NCI-H774 (cell line): ENCODE measurements around the gene SRGAP2C.
"Not testable (repeated sequence)": the region's sequence is repeated elsewhere in the genome, so short reads cannot be mapped to it uniquely, and the experiment has no call there.

Experiments
- DNase-seq: peaks from one replicate; lab custom pipeline; 2025; lab: John Stamatoyannopoulos, UW

The SRGAP2C gene

DNA sequence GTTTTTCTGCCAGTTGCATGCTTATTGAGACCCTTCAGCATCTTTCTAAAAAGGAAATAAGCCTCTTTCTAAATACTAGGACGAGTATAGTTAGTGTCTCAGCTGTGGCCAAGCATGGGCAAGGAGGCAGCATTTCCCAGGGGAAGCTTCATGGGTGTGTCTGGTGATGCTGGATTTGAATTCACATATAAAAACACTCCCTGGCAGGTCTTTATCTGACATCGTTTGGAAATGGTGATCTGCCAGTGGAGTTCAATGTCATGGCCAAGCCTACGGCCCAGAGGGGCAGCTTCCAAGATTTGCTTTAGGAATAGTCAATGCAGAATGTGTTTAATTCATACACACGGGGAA is 94.7 kb downstream of the SRGAP2C start:
- not testable (repeated sequence) for DNase-seq

DNA sequence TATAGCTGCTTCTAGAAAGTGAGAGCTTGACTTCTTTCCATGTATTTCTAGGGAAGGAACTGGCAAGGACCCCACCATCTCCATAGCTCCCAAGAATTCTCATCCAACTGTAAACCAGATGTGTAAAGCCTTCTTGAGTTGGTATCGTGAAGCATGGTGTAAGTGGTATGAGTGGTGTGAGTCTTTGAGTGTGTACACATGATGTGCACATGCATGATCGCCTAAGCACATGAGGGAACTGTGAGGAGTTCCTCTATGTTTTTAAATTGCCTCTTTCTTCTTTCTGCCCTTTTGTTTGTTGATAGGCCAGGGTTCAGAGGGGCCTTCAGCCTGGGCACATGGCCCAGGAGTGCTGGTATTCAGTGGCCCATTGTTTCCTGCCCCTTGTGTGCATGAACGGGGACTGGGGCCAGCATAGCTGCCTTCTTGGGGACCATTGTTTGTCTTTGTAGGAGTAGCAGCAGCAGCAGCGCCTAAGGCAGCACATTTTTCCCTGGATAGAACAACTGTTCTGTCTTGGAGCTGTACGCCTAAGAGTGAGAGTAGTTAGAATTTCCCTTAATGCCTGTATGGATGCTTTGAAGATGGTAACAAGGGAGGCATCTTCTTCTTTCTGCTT is 96.0 kb downstream of the SRGAP2C start:
- DNase-seq, result not testable (repeated sequence)

DNA sequence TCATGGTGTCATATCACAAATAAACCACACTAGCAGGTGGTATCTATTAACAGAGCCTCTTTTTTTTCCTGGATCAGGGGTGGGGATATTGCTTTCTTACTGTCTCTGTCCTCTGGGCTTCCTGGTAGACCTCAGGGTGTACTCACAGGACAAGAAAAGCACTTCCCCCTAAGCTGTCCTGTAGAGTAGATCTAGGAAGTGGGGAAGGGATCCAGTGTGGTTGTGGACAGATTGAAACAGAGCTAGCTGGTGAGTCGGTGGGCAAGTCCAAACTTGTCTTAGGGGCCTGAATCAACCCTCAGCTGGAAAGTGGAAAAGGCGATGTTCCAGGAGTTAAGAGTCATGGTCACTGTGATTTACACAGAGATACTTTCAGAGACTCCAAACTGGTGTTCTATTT is 96.7 kb downstream of the SRGAP2C start:
- not testable (repeated sequence) for DNase-seq

DNA sequence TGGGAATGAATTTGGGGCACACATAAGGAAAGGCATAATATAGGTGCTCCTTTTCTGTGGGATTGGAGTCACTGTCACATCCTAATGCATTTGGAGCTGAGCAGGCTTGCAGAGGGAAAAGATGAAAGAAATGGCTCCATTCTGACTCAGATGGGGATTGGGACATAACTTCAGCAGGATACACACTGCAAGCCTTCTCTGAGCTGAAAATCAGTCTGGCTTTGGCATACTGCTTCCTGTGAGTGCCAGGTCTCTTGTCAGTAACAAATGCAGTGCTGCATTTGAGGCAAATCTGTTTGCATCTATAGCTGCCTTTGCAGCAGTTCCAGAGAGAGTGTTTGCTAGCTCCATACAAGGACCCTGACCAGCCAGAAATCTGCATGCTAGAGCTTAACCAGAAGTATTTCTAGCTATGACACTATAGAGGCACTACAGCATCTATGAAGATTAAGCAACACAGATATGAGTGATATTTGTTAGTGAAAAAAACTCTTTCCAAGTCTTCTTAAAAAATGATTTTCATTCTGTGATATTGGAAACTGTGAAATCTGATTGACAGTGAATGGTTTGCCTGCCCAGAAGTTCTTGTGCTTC is 98.9 kb downstream of the SRGAP2C start:
- not testable (repeated sequence) for DNase-seq

DNA sequence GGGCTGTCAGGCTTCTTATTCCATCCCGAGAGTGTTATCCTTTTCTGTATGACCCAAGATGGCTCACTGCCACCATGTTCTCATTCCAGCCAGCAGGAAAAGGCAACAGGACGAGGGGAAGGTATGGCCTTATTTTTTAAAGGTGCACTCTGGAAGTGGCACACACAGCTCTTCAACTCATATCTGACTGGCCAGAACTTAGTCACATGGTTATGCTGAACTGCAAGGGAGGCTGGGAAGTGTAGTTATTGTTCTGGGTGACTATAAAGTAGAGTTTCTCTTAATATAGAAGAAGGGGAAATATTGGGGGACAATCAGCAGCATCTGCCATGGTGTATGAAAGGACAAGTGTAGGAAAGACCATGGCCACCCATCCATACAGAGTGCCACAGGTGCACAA is 107.8 kb downstream of the SRGAP2C start:
- not testable (repeated sequence) for DNase-seq

DNA sequence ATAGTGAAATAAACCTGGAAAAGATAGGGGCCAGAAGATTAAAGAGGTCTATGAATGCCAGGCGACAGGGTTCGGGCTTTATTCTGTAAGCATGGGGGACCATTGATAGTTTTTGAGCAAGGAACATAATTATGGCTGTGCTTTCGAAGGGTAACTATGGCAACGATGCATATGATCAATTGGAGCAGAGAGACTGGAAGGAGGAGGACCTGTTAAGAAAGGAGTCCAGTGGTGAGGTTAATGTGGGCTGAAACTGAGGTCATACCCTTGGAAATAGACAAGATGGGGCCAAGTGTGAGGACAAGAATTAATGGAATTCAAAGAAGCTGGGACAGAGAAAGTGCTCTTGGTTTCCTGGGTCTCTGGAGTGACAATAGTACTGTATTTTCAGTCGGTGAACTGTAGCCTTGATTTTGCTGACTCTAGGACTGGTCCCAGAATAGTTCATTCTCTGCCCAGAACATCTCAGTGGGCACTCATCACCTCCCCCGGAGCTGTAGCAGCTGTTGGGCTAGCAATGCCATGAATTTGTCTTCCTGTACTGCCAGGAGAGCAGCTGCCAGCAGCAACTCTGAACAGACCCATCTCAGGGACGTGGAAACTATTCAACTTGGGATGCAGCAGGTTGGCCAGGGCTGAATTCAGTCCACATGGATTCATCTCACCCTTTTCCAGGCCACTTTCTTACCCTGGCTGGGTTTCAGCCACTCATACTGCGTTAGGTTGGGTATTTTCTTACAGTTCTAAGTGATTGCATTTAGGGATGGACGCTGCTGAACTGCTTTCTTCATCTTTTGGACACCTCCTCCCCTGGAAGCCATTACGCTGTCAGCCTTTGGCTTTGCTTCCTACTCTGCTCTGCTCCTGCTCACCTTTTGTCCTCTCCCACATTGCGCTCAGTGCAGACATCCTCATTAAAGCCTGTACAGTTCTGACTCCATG is 108.8 kb downstream of the SRGAP2C start:
- not testable (repeated sequence) for DNase-seq

DNA sequence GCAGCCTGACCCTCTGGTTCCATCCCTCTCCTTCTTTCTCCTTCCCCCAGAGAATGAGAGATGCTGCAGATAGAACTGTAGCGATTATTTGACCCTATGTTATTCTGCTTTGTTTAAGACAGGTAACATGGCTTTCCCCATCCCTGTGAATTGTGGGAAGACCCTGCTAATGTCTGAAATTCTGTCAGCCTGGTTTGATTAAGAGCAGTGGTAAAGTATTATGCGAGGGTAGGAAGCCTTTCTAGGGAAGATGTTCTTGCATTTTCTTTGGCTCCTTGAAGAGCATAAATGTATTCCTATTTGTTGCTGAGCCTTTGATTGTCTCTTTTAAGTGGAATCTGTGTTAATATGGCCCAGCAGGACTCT is 109.4 kb downstream of the SRGAP2C start:
- not testable (repeated sequence) for DNase-seq

DNA sequence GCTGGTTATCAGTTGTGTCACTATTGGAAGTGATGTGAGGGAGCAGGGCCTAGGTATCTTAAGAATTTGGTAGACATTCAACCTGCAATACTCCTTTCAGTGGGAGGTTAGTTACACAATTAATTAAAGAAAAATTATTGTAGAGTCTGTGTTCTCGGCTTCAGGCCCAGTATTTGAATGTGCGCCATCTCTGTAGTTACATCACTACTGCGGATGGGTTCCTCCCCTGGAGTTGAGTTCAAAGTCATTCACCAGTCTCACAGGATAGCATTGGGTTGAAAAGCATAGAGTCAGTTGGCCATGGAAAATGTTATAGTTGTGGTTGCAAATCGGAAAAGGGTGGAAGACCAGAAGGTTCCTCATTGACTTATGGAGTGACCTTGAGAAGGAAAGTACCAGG is 111.8 kb downstream of the SRGAP2C start:
- DNase-seq, result not testable (repeated sequence)

DNA sequence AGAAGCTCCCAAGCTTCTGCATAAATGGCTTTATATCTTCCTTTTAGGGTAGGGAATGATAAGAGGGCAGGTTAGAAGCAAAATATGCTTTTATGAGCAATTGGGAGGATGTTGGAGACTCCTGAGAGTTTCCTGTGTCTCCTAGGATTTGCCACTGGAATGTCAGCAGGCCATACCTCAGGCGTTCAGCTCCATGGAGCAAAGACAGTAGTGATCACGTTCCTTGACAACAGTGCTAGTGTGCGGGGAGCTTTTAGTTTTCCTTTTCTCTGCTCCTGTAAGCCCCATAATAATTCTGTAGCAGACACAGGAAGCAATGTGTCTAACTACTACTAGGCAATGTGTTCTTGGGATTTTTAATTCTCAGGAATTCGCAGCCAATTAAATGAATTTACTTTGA is 113.8 kb downstream of the SRGAP2C start:
- not testable (repeated sequence) for DNase-seq

DNA sequence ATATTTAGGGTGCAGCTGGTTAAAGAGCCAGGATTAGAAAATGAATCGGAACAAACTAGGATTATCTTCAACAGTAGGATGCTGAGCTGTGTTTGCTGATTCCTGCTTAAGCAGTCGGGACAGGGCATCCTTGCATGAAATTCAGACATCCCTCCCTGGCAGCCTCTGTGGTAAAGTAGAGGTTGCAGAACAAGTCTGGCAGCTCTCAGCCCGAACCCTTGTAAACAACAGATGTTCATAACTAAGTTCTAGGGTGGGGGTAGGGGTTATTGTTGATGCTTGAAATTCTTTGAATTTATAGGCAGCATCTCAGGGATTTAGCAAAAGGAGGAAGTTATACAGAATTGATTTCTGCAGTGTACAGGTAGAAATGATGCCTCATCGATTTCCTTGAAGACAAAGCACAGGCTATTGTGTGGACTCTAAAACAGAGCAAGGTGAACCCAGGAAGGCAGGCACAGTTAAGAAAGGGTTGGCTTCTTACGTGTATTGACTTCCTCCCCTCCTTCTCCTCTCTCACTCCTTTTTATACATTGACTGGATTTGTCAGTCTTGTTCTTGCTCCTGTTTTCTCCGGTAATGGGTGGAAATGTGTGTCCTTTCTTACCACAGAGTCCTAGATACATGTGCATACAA is 114.9 kb downstream of the SRGAP2C start:
- DNase-seq, result not testable (repeated sequence)

DNA sequence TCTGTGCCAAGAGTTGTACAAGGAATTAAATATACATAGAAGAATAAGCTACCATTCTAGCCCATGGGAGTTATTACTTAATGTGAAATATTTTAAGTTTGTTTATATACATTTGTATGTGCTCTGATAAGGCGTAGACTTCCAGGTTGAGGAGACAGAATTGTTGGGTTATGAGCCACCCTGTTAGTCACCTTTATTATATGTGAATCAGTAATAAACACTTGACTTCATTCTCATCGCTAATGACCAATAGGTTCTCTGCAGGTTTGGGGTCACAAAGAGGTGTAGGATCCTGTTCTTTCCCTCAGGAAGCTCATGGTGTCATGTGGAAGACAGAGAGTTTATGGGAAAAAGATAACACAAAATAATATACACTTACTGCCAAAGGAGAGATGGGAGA is 117.1 kb downstream of the SRGAP2C start:
- DNase-seq, result not testable (repeated sequence)

DNA sequence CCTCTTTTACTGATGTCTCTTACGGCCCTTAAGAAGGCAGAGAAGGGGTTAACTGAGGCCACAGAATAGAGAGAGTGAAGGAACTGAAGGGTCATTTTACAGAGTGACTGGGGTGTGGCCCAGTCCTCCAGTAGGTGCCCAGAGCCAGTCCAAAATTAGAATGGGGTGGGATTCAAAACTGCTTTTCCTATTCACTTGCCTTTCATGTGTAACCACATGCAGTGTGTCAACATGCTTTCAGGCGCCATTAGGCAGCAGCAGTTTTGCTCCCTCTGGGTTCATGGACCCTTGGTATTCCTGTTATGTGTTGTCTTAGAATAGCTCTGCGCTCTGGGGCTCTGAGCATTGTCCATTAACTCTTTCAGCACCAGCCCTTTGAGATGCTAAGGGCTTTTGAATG is 123.0 kb downstream of the SRGAP2C start:
- DNase-seq, result not testable (repeated sequence)

DNA sequence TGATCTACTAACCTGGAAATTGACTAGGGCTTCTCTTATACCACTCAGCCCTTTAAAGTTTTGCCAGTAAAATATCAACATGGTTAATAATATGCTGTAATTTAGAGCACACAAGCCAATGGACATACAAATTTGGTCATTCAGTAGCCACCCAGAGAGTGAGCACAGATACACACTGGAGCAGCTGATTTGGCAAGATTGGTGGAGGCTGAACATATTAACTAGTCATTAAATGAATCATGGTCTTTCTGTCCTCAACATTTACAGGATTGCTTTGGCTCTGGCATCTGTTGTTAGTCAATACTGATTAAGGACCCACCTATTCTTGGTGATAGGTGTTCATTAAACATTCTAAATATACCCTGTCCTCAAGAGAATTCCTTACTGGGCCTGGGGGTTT is 130.7 kb downstream of the SRGAP2C start:
- DNase-seq, result not testable (repeated sequence)

DNA sequence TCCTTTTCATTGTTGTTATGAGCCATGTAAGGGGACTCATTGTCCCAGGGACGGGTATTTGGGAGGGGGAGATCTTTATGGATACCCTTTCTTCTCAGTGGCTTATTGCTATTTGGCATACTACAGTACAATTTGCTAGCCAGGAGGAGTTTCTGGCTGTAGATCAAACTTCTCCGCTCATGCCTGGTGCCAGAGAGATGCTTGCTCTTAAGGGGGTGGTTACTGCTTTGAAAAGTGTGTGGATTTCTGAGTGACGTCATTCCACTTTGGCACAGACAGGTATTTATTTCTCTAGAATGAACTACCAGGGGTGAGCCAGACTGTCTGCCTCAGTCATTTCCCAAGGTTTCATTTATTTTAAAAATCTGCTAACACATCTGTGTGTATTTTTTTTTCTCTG is 131.3 kb downstream of the SRGAP2C start:
- DNase-seq, result not testable (repeated sequence)

DNA sequence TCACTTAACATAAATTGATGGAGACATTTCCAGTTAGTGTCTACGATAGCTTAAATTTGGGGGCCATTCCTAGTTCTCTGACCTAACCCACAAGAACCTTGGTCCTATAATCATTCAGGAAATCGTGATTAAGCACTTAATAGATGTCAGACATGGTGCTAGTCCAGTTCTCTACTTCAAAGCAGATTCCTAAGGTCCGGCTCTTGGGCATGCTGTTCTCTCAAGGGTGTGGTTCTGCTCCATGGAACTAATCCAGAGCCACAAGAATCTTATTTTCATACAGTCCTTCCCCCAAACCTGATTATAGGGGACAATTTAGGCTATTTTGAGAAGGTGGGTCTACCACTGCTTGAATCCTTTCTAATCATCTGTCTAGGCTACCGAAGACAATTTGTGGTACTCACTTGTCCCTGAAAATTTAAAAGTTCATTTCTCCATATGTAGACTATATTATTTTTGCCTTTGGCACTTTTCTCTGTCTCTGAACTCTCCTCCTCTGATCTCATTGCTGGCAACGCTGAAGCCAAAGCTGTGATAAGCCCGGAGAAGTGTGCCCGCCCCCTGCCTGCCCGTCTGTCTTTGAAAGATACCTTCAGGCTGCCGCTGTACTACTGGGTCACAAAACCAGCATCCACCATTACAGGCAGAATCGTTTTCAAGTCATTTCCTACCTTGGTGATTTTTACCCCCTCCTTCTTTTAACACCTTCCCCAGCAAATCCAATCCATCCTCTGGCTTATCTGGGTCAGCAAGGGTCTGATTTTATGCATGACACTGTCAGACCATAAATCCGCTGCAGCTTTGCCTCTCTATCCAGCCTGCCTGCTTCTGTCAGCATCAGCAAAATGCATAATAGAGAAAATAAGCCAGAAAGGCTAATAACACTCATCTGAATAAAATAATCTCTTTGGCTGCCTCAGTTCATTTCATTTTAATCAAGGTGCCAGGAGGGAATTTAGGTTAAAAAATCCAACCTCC is 133.0 kb downstream of the SRGAP2C start:
- not testable (repeated sequence) for DNase-seq

DNA sequence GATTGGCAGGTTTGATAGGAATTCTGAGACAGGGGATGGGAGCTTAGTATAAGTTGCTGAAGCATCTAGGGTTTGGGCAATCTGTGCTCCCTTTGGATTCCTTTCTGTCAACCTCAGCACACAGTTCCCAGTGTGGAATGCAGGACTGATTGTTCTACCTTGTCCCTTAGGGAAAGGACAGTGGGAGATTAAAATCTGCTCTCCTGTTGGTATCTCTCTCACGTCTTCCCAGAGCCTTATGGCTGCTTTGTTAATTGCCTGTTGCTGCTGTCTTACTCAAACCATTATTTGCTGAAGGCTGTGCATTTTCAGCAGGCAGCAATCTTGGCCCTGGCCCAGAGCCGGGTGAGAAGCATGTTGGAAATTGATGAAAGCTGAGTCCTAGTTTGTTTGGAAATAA is 133.9 kb downstream of the SRGAP2C start:
- not testable (repeated sequence) for DNase-seq

DNA sequence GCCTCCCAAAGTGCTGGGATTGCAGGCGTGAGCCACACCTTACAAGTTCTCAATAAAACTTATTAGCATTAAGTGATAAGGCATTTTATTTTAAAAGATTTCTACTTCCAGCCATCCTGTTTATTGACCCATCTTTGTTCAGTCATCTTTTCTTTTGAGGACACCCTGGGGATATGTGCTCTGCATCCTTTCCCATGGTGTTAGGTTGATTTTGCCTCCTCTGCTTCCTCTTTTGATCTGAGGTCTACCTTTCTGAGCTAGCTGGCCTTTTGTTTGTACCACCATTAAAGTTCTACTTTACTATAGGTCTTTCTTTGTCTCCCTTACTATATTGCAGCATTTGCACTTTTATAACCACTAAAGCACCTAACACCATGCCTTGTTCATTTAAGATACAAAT is 136.9 kb downstream of the SRGAP2C start:
- DNase-seq, result not testable (repeated sequence)

DNA sequence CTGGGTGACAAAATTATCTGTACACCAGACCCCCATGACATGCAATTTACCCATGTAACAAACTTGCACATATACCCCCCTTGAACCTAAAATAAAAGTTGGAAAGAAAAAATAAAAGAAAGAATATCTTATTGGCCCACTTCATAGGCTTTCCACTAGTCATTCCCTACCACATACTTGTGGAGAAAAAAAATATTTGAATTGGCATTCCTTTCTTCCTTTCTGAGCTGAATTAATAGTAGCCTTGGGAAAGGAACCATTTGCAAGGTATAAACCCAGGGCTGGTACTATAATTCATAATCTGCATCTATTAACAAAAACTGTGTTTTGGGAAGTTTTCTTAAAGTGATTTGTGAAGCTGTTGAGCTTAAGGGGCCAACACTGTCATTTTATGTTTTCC is 140.0 kb downstream of the SRGAP2C start:
- DNase-seq, result not testable (repeated sequence)

DNA sequence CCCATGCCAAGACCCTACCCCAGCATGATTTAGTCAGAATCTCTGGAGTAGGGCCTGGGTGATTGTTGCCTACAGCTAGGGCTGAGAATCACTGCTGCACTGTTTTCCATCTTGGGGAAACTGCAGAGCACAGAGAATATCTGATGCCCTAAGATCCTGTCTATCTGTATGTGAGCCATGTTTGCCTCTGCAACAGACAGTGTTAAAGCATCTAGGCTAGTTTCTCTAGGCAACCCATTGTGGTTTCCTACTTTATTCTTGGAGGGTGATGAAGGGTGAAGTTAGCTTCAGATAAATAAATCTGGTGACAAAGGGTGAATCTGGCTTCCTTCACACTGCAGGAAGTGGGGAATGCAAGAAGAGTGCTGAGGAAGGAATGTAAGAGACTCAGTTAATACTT is 147.4 kb downstream of the SRGAP2C start:
- not testable (repeated sequence) for DNase-seq

DNA sequence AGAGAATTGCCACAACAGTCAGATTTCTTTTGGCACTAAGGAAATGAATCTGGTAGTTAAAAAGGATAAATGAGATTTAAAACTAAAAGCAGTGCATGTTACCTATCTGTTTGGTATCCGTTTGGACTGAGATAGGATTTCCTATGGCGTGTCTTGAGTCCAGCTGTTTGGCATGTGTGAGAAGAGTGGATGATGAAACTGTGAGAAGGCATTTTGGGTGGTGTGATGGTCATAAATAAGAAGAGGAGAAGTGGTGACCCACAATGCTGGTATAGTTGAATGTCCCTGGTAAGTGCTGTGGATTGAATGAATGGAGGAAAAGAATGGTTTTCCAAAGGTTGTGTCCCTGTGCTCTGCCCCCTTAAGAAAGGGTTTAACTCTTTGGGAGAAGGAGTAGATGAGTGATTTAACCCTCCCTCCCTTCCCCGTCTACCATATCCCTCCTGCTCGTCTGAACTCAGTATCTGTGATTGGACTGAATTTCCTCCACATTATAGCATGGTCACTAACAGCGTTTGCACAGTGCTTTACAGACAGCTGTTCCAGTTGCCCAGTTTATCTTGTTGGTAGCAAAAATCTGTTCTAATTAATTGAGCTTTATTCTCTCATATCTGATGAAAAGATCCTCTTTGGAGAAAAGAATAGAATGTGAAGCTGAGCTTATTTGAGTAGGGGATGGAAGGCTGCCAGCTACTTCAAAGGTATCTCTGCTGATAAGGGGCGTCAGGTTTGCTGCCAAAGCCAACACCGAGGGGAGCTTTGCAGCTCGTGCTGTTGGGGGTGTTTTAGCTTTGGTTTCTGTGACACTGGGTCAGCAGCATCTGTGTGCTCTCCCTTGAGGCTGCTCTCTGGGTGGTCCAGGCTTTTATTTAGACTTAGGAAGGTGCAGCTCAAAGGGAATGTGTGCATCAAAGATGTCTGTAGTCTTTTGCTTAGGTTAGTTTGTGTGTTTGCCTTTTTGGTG is 148.1 kb downstream of the SRGAP2C start:
- not testable (repeated sequence) for DNase-seq
